GM21528 (cell line): ENCODE results near the gene MCCD1.
A peak's percentile ranks its signal among the peaks of the same experiment; 100 is the strongest.

Source experiments
- ATAC-seq: cut with Tn5 transposase; IDR thresholded peaks from one replicate; pipeline ENCODE4 v1.9.1; 2021; ENCODE audit warnings: mild to moderate bottlenecking, moderate library complexity; ENCODE audit not compliant: unreplicated experiment, low FRiP score

MCCD1 gene

GRCh38 chr6:31567531-31568370 lies 39.0 kb downstream of the MCCD1 start:
- ATAC-seq, result no peak

GRCh38 chr6:31568537-31568961 lies 39.8 kb downstream of the MCCD1 start:
- peak; percentile 51 for ATAC-seq

GRCh38 chr6:31569861-31570536 lies 41.2 kb downstream of the MCCD1 start:
- ATAC-seq, result no peak

GRCh38 chr6:31572041-31572911 lies 43.5 kb downstream of the MCCD1 start, which contains the start of gene LTA:
LTA (plus strand) TSS chr6:31572289; CDS start chr6:31572743, 454 bp downstream.
- peak; percentile 52 for ATAC-seq

- no peak for ATAC-seq
These were observed 44.7 kb downstream of the MCCD1 start for GRCh38 chr6:31573239-31574105.

GRCh38 chr6:31574106-31575061 lies 45.6 kb downstream of the MCCD1 start:
- ATAC-seq, result no peak

GRCh38 chr6:31575335-31575901 lies 46.7 kb downstream of the MCCD1 start, which contains the start of gene TNF:
TNF (plus strand) TSS chr6:31575565; CDS start chr6:31575742, 177 bp downstream.
- ATAC-seq, result no peak

- no peak for ATAC-seq
These were observed 47.4 kb downstream of the MCCD1 start for GRCh38 chr6:31575952-31576685.

- no peak for ATAC-seq
These were observed 48.3 kb downstream of the MCCD1 start for GRCh38 chr6:31576897-31577578.

- no peak for ATAC-seq
These were observed 48.8 kb downstream of the MCCD1 start for GRCh38 chr6:31577579-31577966.

GRCh38 chr6:31578184-31579118 lies 49.7 kb downstream of the MCCD1 start:
- ATAC-seq, result no peak

- ATAC-seq, result no peak
These were observed 50.4 kb downstream of the MCCD1 start for GRCh38 chr6:31579119-31579505.
